Glomerular endothelial cell (primary cell): Measurements from ENCODE around the gene PADI6. TPM values are rescaled to one million over a fixed set of nuclear protein-coding genes. Genes with fewer than 3 reads are reported as not detected.
A peak's percentile ranks its signal among the peaks of the same experiment; 100 is the strongest.
"Not testable (repeated sequence)": the region's sequence is repeated elsewhere in the genome, so short reads cannot be mapped to it uniquely, and the experiment has no call there.

Experiments used
- DNase-seq: peaks from one replicate; pipeline ENCODE4 v3.0.0-alpha.2; 2011; ENCODE audit warnings: low read depth, low spot score; ENCODE audit errors: extremely low read depth
- total RNA-seq: library from RNA; depleted of rRNA; stranded (reverse); fragments of >200 nt; gene quantifications from 2 replicates; pipeline ENCODE4 v1.2.3, GENCODE V29; 2015

Gene PADI6
- total RNA-seq = not detected in 2 replicates

DNA sequence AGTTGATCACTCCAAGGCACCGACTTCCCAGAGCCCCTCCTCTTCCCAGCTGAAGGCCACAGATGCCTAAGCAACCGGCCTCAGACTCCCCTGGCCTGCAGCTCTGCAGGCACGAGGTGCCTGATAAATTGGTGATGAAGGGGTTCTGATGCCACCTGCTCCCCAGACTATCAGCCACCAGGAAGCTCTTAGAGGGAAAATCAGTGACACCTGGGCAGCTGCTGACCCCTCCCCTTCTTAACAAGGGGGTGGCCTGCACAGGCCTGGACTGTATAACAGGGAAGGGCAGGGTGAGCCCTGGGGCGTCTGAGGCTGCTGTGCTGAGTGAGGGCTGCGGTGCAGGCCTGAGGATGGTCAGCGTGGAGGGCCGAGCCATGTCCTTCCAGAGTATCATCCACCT, at the start of gene PADI6:
Gene PADI6, plus strand, starts transcription at position 301 of the 400 bp plus-strand sequence. Its CDS starts 50 bp downstream, at position 351.
- no peak for DNase-seq

DNA sequence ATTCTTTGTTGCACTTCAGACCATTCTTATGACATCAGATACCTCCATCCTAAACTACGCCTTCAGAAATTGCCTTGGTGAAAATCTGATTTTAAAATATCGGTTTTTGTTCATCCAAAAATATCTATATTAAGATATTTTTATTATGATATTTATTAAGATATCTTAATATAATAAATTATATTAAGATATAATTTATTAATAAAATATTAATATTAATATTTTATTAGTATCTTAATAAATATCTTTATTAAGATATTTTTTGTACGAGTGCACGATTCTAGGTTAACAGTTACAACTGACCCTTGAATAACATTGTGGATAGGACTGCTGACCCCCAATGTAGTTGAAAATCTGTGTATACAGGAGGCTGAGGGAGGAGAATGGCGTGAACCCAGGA, 43.1 kb upstream of the PADI6 start:
- DNase-seq = no peak

- DNase-seq = no peak
Observed at GRCh38 chr1:17329610-17330009, 42.4 kb upstream of the PADI6 start.

DNA sequence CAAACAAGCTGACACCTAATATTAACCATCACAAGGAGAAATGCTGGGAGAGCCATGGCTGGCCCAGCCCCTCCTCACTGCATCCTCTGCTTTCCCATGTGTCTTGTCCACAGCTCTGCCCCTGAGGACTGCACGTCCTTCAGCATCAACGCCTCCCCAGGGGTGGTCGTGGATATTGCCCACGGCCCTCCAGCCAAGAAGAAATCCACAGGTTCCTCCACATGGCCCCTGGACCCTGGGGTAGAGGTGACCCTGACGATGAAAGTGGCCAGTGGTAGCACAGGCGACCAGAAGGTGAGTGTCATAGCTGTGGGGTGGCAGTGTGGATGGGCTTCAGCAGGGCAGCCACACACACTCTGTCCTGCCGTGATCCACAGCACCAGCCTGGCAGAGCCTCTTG, 41.1 kb upstream of the PADI6 start:
- no peak for DNase-seq

GRCh38 chr1:17333081-17333480, 38.9 kb upstream of the PADI6 start:
- DNase-seq = no peak

- peak; percentile 9 for DNase-seq
Observed at GRCh38 chr1:17335821-17336710, 35.9 kb upstream of the PADI6 start.

DNA sequence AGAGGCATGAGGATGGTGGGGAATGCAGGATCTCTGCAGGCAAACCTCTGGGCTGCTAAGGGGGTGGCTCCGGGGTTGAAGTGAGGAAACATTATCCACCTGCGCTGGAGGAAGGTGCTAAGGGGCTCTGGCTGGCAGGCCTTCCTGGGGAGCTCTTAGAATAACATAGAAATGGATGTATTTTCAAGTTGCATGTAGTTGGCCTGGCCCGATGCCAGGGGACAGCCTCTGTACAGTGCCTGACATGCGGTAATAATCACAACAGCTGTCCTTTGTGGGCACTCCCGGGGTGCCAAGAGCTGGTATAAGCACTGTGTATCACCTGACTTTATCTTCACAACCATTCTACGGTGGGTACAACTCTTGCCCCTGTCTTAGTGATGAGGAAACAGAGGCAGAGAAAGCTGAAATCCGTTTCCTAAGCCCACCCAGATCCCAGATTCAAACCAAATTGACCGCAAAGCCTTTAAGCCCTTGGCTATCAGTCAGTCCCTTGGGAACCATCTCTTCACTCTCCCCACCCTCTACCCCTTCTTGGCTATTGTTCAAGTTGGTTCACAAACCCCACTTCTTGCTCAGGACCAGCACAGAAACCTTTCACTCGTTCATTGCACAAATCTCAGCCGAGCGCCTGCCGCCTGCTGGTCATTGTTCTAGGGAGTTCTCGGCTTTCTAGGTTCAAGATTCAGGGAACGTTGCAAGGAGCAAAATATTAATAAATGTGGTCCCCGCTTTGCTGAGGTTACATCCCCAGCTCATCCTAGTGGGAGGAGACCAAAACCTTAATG, 33.1 kb upstream of the PADI6 start:
- no peak for DNase-seq

DNA sequence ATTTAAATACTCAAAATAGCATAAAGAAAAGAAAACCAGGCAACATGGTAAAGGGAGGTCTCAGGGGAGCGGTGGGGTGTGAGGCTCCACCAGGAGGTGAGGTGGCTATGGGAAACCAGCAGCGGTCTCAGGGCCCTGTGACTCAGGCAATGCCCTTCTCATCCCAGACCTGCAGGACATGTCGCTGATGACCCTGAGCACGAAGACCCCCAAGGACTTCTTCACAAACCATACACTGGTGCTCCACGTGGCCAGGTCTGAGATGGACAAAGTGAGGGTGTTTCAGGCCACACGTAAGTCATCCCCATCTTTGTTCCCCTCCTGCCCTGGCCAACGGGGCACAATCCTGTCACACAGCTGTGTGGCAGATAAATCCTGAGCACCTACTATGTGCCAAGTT, 32.5 kb upstream of the PADI6 start:
- no peak for DNase-seq

DNA sequence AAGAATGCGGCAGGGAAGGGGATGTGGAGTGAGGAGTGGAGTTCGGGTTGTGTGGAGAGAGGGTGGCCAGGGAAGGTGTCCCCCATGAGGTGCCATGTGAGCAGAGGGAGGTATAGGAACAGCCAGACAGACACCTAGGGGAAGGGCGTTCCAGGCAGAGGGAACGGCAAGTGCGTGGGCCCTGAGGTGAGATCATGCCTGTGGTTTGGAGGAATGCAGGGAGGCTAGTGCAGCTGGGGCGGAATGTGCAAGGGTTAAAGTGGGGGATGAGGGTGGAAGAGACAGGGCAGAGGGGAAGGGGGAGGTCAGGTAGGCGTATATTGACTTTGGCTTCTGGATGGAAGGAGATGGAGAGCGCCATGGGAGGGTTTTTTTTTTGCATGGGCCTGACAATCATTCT, 31.6 kb upstream of the PADI6 start:
- no peak for DNase-seq

- no peak for DNase-seq
Observed at GRCh38 chr1:17342014-17342441, 30.0 kb upstream of the PADI6 start.

- DNase-seq = not testable (repeated sequence)
Observed at GRCh38 chr1:17345506-17345905, 26.5 kb upstream of the PADI6 start.

GRCh38 chr1:17346046-17346789, 25.8 kb upstream of the PADI6 start:
- no peak for DNase-seq

- DNase-seq = no peak
Observed at GRCh38 chr1:17347769-17348592, 24.0 kb upstream of the PADI6 start.

GRCh38 chr1:17348593-17349234, 23.3 kb upstream of the PADI6 start:
- no peak for DNase-seq

DNA sequence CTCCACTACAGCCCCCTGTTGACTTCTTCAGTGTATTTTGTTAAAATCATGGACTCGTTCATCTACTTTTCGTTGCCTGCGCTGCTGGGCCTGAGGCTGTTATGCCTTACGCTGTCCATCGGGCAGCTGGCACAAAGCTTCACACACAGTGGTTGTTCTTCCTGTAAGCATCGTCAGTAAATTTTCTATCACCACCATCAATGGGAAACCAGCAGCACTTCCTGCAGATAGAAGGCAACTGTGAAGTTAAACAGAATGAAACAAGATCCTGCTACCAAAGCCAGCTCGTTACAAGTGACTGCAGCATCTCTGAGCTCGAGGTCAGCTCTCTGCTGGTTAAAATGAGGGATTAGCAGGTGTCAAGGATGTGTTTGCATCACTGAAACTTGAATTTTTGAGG, 21.9 kb upstream of the PADI6 start:
- DNase-seq = no peak

DNA sequence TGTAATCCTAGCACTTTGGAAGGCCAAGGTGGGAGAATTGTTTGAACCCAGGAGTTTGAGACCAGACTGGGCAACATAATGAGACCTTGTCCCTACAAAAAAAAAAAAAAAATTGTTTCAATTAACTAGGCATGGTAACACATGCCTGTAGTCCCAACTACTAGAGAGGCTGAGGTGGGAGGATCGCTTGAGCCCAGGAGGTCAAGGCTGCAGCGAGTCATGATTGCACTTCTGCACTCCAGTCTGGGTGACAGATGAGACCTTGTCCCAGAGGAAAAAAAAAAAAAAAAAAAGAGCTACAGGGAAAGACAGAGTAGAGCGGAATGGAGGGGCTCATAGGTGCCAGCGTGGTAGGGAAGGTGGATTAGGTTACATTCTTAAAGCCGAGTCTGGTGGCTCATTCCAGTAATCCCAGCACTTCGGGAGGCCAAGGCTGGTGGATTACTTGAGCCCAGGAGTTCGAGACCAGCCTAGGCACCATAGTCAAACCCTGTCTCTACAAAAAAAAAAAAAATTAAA, 21.0 kb upstream of the PADI6 start:
- DNase-seq = no peak

GRCh38 chr1:17351598-17352324, 20.2 kb upstream of the PADI6 start:
- no peak for DNase-seq

DNA sequence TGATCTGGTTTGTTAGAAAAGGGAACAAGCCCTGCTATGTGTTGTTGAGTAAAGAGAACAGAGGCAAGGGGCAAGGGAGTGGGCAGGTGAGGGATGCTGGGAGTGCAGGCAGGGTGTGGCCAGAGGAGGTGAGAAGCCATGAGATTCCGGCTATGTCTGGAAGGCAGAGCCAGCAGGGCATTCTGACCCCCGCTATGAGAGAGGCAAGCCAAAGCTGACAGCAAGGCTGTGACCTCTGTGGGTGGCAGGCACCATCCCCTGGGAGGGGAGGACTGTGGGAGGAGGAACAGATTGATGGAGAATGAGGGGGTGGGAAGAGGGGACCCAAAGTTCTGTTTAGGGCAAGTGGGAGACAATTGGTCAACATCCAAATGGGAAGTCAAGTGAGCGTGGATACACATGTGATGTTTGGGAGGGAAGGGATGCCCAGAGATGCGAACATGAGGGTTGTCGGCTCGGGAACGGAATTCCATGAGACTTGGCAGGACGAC, 19.5 kb upstream of the PADI6 start:
- no peak for DNase-seq

DNA sequence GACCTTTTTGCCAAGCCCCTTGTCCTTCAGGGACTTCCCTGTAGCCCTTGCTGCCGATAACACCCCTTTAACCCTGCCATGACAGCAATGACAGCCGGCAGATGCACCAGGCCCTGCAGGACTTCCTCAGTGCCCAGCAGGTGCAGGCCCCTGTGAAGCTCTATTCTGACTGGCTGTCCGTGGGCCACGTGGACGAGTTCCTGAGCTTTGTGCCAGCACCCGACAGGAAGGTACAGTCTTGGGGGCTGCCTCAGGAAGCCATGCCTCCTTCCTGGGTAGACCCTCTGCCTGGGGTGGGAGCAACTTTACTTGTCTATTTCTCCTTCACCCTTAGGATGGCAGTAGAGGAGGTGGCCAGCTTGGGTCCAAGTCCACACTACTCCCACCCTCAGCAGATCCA, 16.1 kb upstream of the PADI6 start:
- no peak for DNase-seq
